Measurements from ENCODE around the gene SMIM10L1.

Gene SMIM10L1

GRCh38 chr12:11202811-11203210 lies 31.8 kb downstream of the SMIM10L1 start:
- no peak for DNase-seq

GRCh38 chr12:11204173-11204572 lies 33.2 kb downstream of the SMIM10L1 start:
- DNase-seq, result no peak

- no peak for DNase-seq
These were observed 38.1 kb downstream of the SMIM10L1 start for GRCh38 chr12:11209113-11209512.

Data from stimulated activated CD4-positive, alpha-beta T cell treated with anti-CD3 and anti-CD28 coated beads, Interleukin-12 subunit alpha, Interleukin-12 subunit beta, amount 100 ng/mL, for 4 hours (primary cell).